ENCODE measurements around the gene CCDC134.

Gene CCDC134

GRCh38 chr22:41772198-41772597, 28.3 kb upstream of the CCDC134 start:
- Histone ChIP-seq H3K9me3 (ENCODE audit: control insufficient read depth, insufficient read depth, low read length) (no peaks in the 10 kb centered on the region), H3K4me3 (ENCODE audit: low read length) (no peak overlapping the region), H3K4me1 (ENCODE audit: control insufficient read depth, insufficient read depth, low read length) (no peaks in the 10 kb centered on the region), H3K27me3 (ENCODE audit: control insufficient read depth, insufficient read depth, low read length) (no peaks in the 10 kb centered on the region), H3K36me3 (ENCODE audit: control insufficient read depth, insufficient read depth, low read length) (no peaks in the 10 kb centered on the region), H3K27ac (ENCODE audit: low read length) (no peak overlapping the region)
- DNase-seq (ENCODE audit: low read depth, low spot score) = no peak
- WGBS (ENCODE audit: insufficient coverage, insufficient read length) = no CpG with 5 or more reads among the region's 4 CpGs

GRCh38 chr22:41772645-41773044, 27.8 kb upstream of the CCDC134 start:
- Histone ChIP-seq H3K4me1 (ENCODE audit: control insufficient read depth, insufficient read depth, low read length) (no peaks in the 10 kb centered on the region), H3K4me3 (ENCODE audit: low read length) (no peak overlapping the region), H3K27me3 (ENCODE audit: control insufficient read depth, insufficient read depth, low read length) (no peaks in the 10 kb centered on the region), H3K27ac (ENCODE audit: low read length) (no peak overlapping the region), H3K9me3 (ENCODE audit: control insufficient read depth, insufficient read depth, low read length) (no peaks in the 10 kb centered on the region), H3K36me3 (ENCODE audit: control insufficient read depth, insufficient read depth, low read length) (no peaks in the 10 kb centered on the region)
- DNase-seq (ENCODE audit: low read depth, low spot score) = no peak

GRCh38 chr22:41775338-41775737, 25.1 kb upstream of the CCDC134 start:
- H3K27me3 ChIP-seq (ENCODE audit: control insufficient read depth, insufficient read depth, low read length) = no peaks in the 10 kb centered on the region
- no peaks in the 10 kb centered on the region for H3K4me1 ChIP-seq (ENCODE audit: control insufficient read depth, insufficient read depth, low read length)
- no peaks in the 10 kb centered on the region for H3K36me3 ChIP-seq (ENCODE audit: control insufficient read depth, insufficient read depth, low read length)
- no peak overlapping the region for H3K4me3 ChIP-seq (ENCODE audit: low read length)
- DNase-seq (ENCODE audit: low read depth, low spot score) = no peak
- WGBS (ENCODE audit: insufficient coverage, insufficient read length) = no CpG with 5 or more reads among the region's 5 CpGs
- H3K27ac ChIP-seq (ENCODE audit: low read length) = no peak overlapping the region
- no peaks in the 10 kb centered on the region for H3K9me3 ChIP-seq (ENCODE audit: control insufficient read depth, insufficient read depth, low read length)

GRCh38 chr22:41775976-41776375, 24.5 kb upstream of the CCDC134 start:
- no CpG with 5 or more reads among the region's 4 CpGs for WGBS (ENCODE audit: insufficient coverage, insufficient read length)
- H3K36me3 ChIP-seq (ENCODE audit: control insufficient read depth, insufficient read depth, low read length) = no peaks in the 10 kb centered on the region
- no peak overlapping the region for H3K27ac ChIP-seq (ENCODE audit: low read length)
- H3K9me3 ChIP-seq (ENCODE audit: control insufficient read depth, insufficient read depth, low read length) = no peaks in the 10 kb centered on the region
- H3K4me1 ChIP-seq (ENCODE audit: control insufficient read depth, insufficient read depth, low read length) = no peaks in the 10 kb centered on the region
- H3K4me3 ChIP-seq (ENCODE audit: low read length) = no peak overlapping the region
- DNase-seq (ENCODE audit: low read depth, low spot score) = no peak
- no peaks in the 10 kb centered on the region for H3K27me3 ChIP-seq (ENCODE audit: control insufficient read depth, insufficient read depth, low read length)

- H3K4me3 ChIP-seq (ENCODE audit: low read length) = no peak overlapping the region
- H3K27ac ChIP-seq (ENCODE audit: low read length) = no peak overlapping the region
- no peaks in the 10 kb centered on the region for H3K27me3 ChIP-seq (ENCODE audit: control insufficient read depth, insufficient read depth, low read length)
- DNase-seq (ENCODE audit: low read depth, low spot score) = no peak
- H3K4me1 ChIP-seq (ENCODE audit: control insufficient read depth, insufficient read depth, low read length) = no peaks in the 10 kb centered on the region
- H3K9me3 ChIP-seq (ENCODE audit: control insufficient read depth, insufficient read depth, low read length) = no peaks in the 10 kb centered on the region
- WGBS (ENCODE audit: insufficient coverage, insufficient read length) = no CpG with 5 or more reads among the region's 3 CpGs
- no peaks in the 10 kb centered on the region for H3K36me3 ChIP-seq (ENCODE audit: control insufficient read depth, insufficient read depth, low read length)
Observed at GRCh38 chr22:41776381-41776780, 24.1 kb upstream of the CCDC134 start.

- Histone ChIP-seq H3K4me1 (ENCODE audit: control insufficient read depth, insufficient read depth, low read length) (no peaks in the 10 kb centered on the region), H3K36me3 (ENCODE audit: control insufficient read depth, insufficient read depth, low read length) (no peaks in the 10 kb centered on the region), H3K27ac (ENCODE audit: low read length) (no peak overlapping the region), H3K9me3 (ENCODE audit: control insufficient read depth, insufficient read depth, low read length) (no peaks in the 10 kb centered on the region), H3K27me3 (ENCODE audit: control insufficient read depth, insufficient read depth, low read length) (no peaks in the 10 kb centered on the region), H3K4me3 (ENCODE audit: low read length) (no peak overlapping the region)
- DNase-seq (ENCODE audit: low read depth, low spot score) = no peak
- 100% methylated on average over 1 of the region's 2 CpGs for WGBS (ENCODE audit: insufficient coverage, insufficient read length)
Observed at GRCh38 chr22:41777749-41778425, 22.6 kb upstream of the CCDC134 start.

GRCh38 chr22:41779929-41780505, 20.5 kb upstream of the CCDC134 start:
- Histone ChIP-seq H3K9me3 (ENCODE audit: control insufficient read depth, insufficient read depth, low read length) (no peaks in the 10 kb centered on the region), H3K36me3 (ENCODE audit: control insufficient read depth, insufficient read depth, low read length) (no peaks in the 10 kb centered on the region), H3K27ac (ENCODE audit: low read length) (no peak overlapping the region), H3K4me1 (ENCODE audit: control insufficient read depth, insufficient read depth, low read length) (no peaks in the 10 kb centered on the region), H3K27me3 (ENCODE audit: control insufficient read depth, insufficient read depth, low read length) (no peaks in the 10 kb centered on the region), H3K4me3 (ENCODE audit: low read length) (no peak overlapping the region)
- no CpG with 5 or more reads among the region's 3 CpGs for WGBS (ENCODE audit: insufficient coverage, insufficient read length)
- DNase-seq (ENCODE audit: low read depth, low spot score) = no peak

GRCh38 chr22:41780746-41781505, 19.6 kb upstream of the CCDC134 start:
- H3K36me3 ChIP-seq (ENCODE audit: control insufficient read depth, insufficient read depth, low read length) = no peaks in the 10 kb centered on the region
- no peaks in the 10 kb centered on the region for H3K27me3 ChIP-seq (ENCODE audit: control insufficient read depth, insufficient read depth, low read length)
- no peak overlapping the region for H3K4me3 ChIP-seq (ENCODE audit: low read length)
- H3K4me1 ChIP-seq (ENCODE audit: control insufficient read depth, insufficient read depth, low read length) = no peaks in the 10 kb centered on the region
- no CpG with 5 or more reads among the region's 11 CpGs for WGBS (ENCODE audit: insufficient coverage, insufficient read length)
- no peak for DNase-seq (ENCODE audit: low read depth, low spot score)
- no peak overlapping the region for H3K27ac ChIP-seq (ENCODE audit: low read length)
- no peaks in the 10 kb centered on the region for H3K9me3 ChIP-seq (ENCODE audit: control insufficient read depth, insufficient read depth, low read length)

- Histone ChIP-seq H3K4me3 (ENCODE audit: low read length) (no peak overlapping the region), H3K36me3 (ENCODE audit: control insufficient read depth, insufficient read depth, low read length) (no peaks in the 10 kb centered on the region), H3K9me3 (ENCODE audit: control insufficient read depth, insufficient read depth, low read length) (no peaks in the 10 kb centered on the region), H3K27ac (ENCODE audit: low read length) (no peak overlapping the region), H3K27me3 (ENCODE audit: control insufficient read depth, insufficient read depth, low read length) (no peaks in the 10 kb centered on the region), H3K4me1 (ENCODE audit: control insufficient read depth, insufficient read depth, low read length) (no peaks in the 10 kb centered on the region)
- no CpG with 5 or more reads among the region's 1 CpG for WGBS (ENCODE audit: insufficient coverage, insufficient read length)
- DNase-seq (ENCODE audit: low read depth, low spot score) = no peak
Observed at GRCh38 chr22:41781507-41781906, 19.0 kb upstream of the CCDC134 start.

- H3K27me3 ChIP-seq (ENCODE audit: control insufficient read depth, insufficient read depth, low read length) = no peaks in the 10 kb centered on the region
- DNase-seq (ENCODE audit: low read depth, low spot score) = no peak
- H3K36me3 ChIP-seq (ENCODE audit: control insufficient read depth, insufficient read depth, low read length) = no peaks in the 10 kb centered on the region
- no peak overlapping the region for H3K27ac ChIP-seq (ENCODE audit: low read length)
- no peaks in the 10 kb centered on the region for H3K4me1 ChIP-seq (ENCODE audit: control insufficient read depth, insufficient read depth, low read length)
- WGBS (ENCODE audit: insufficient coverage, insufficient read length) = no CpG with 5 or more reads among the region's 6 CpGs
- H3K4me3 ChIP-seq (ENCODE audit: low read length) = no peak overlapping the region
- H3K9me3 ChIP-seq (ENCODE audit: control insufficient read depth, insufficient read depth, low read length) = no peaks in the 10 kb centered on the region
Observed at GRCh38 chr22:41782316-41782715, 18.2 kb upstream of the CCDC134 start.
